Neural cell (in vitro differentiated cells): ENCODE data around the gene BTBD1. TPM values are rescaled to one million over a fixed set of nuclear protein-coding genes. Genes with fewer than 3 reads are reported as not detected.

Experiments used
- H2AFZ ChIP-seq: fragments of 200-600, 300-800 bp; sonication (generic), shearing (Covaris generic); 2 replicates; pipeline ENCODE4 v1.6.0; 2014; ENCODE audit warnings: low read depth, mild to moderate bottlenecking, antibody characterized with exemption, low read length, moderate library complexity
- H3F3A ChIP-seq: fragments of 200-600 bp; shearing (Covaris generic); 2 replicates; pipeline ENCODE4 v1.6.1; 2016; ENCODE audit warnings: mild to moderate bottlenecking, moderate library complexity, mixed read lengths, antibody characterized with exemption, low read length; ENCODE audit not compliant: insufficient read depth, poor library complexity, severe bottlenecking
- H3K27ac ChIP-seq: fragments of 200-600, 300-800 bp; sonication (generic), shearing (Covaris generic); 2 replicates; pipeline ENCODE4 v1.5.1; 2014; ENCODE audit warnings: mild to moderate bottlenecking, low read length, moderate library complexity
- H3K27me3 ChIP-seq: fragments of 300-800, 200-600 bp; sonication (generic), shearing (Covaris generic); 2 replicates; pipeline ENCODE4 v1.6.0; 2014; ENCODE audit warnings: mild to moderate bottlenecking, low read depth, low read length, moderate library complexity; ENCODE audit not compliant: insufficient read depth
- H3K36me3 ChIP-seq: fragments of 300-800, 200-600 bp; sonication (generic), shearing (Covaris generic); 2 replicates; pipeline ENCODE4 v1.5.1; 2014; ENCODE audit warnings: mild to moderate bottlenecking, antibody characterized with exemption, low read length, moderate library complexity; ENCODE audit not compliant: insufficient read depth
- H3K4me2 ChIP-seq: fragments of 300-800, 200-600 bp; sonication (generic), shearing (Covaris generic); 2 replicates; pipeline ENCODE4 v1.6.0; 2014; ENCODE audit warnings: mild to moderate bottlenecking, low read length
- H3K4me3 ChIP-seq: fragments of 300-800, 200-600 bp; sonication (generic), shearing (Covaris generic); 2 replicates; pipeline ENCODE4 v1.5.1; 2014; ENCODE audit warnings: mild to moderate bottlenecking, low read length, moderate library complexity
- H3K79me2 ChIP-seq: fragments of 200-600 bp; shearing (Covaris generic); replicated peaks from 2 replicates; pipeline ENCODE4 v1.6.0; 2014; ENCODE audit warnings: mild to moderate bottlenecking, low read length, moderate library complexity; ENCODE audit not compliant: insufficient read depth
- H3K9ac ChIP-seq: fragments of 300-800, 200-600 bp; sonication (generic), shearing (Covaris generic); 2 replicates; pipeline ENCODE4 v1.6.1; 2016; ENCODE audit warnings: mild to moderate bottlenecking, low read length, mixed read lengths
- H3K9me2 ChIP-seq: fragments of 200-600 bp; shearing (Covaris generic); 2 replicates; pipeline ENCODE4 v1.6.1; 2016; ENCODE audit warnings: mild to moderate bottlenecking, low read length, mixed read lengths; ENCODE audit not compliant: insufficient read depth
- H3K9me3 ChIP-seq: fragments of 200-600, 300-800 bp; sonication (generic), shearing (Covaris generic); 2 replicates; pipeline ENCODE4 v1.6.1; 2016; ENCODE audit warnings: mild to moderate bottlenecking, mixed run types, low read length, moderate library complexity, mixed read lengths
- H4K20me1 ChIP-seq: fragments of 200-600 bp; shearing (Covaris generic); 2 replicates; pipeline ENCODE4 v1.6.1; 2016; ENCODE audit warnings: mild to moderate bottlenecking, mixed run types; ENCODE audit not compliant: insufficient read depth
- EP300 ChIP-seq: fragments of 450-650 bp; conservative IDR thresholded peaks from 2 replicates; pipeline ENCODE4 v1.6.1; 2014; ENCODE audit warnings: antibody characterized with exemption, mild to moderate bottlenecking, moderate library complexity; ENCODE audit not compliant: poor library complexity, severe bottlenecking
- EZH2 ChIP-seq: fragments of 200-600, 300-800 bp; shearing (Covaris generic), sonication (generic); IDR thresholded peaks from 2 replicates; pipeline ENCODE4 v1.6.1; 2014; ENCODE audit warnings: antibody characterized with exemption, low read length, borderline replicate concordance, mild to moderate bottlenecking; ENCODE audit not compliant: insufficient read depth, poor library complexity, severe bottlenecking
- MXI1 ChIP-seq: fragments of 450-650 bp; conservative IDR thresholded peaks from 2 replicates; pipeline ENCODE4 v1.6.1; 2014; ENCODE audit warnings: antibody characterized with exemption, mild to moderate bottlenecking; ENCODE audit not compliant: poor library complexity, severe bottlenecking
- POLR2AphosphoS5 ChIP-seq: IDR thresholded peaks from 2 replicates; pipeline ENCODE4 v1.6.1; 2012
- RAD21 ChIP-seq: fragments of 450-650 bp; conservative IDR thresholded peaks from 2 replicates; pipeline ENCODE4 v1.6.1; 2014; ENCODE audit warnings: antibody characterized with exemption, mild to moderate bottlenecking, moderate library complexity
- REST ChIP-seq: IDR thresholded peaks from 2 replicates; pipeline ENCODE4 v1.6.1; 2012; ENCODE audit warnings: borderline replicate concordance
- SMC3 ChIP-seq: fragments of 450-650 bp; conservative IDR thresholded peaks from 2 replicates; pipeline ENCODE4 v1.6.1; 2014; ENCODE audit warnings: antibody characterized with exemption, mild to moderate bottlenecking, moderate library complexity; ENCODE audit not compliant: poor library complexity
- TAF1 ChIP-seq: IDR thresholded peaks from 2 replicates; pipeline ENCODE4 v1.6.1; 2012; ENCODE audit warnings: low read depth
- polyA plus RNA-seq: library from polyadenylated mRNA; depleted of rRNA; stranded (reverse); fragments of >200 nt; gene quantifications from 2 replicates; pipeline ENCODE4 v1.2.3, GENCODE V29; 2014
- TF ChIP-seq, protein P1 (sequence below): fragments of 450-650 bp; IDR thresholded peaks from 2 replicates; pipeline ENCODE4 v1.5.1; 2014; ENCODE audit warnings: antibody characterized with exemption, mild to moderate bottlenecking, moderate library complexity; ENCODE audit not compliant: poor library complexity, severe bottlenecking

BTBD1 gene
- polyA plus RNA-seq, 1 donor from 2014 or later = 153 TPM

DNA sequence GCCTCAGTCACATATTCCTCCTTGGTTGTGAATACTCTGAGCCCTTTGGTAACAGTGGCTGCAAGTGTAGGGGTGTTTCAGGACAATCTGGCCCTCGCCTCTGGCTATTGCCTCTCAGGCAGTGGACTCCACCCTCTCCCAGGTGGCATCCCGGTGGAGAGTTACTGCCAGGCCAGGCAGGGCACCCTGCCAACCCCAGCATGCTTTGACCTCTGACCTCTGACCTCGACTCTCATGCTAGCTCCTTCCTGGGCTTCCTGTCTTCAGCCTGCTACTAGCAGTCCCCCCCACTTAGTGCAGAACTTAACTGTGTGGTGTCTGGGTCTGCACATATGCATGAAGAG lies 45.9 kb upstream of the BTBD1 start:
- no peaks in the 10 kb centered on the region for H4K20me1 ChIP-seq
- peaks cover 3% of the 10 kb centered on the region for H3K36me3 ChIP-seq
- H3K9ac ChIP-seq = no peak overlapping the region
- no peaks in the 10 kb centered on the region for H3K79me2 ChIP-seq
- no peak overlapping the region for H3K4me3 ChIP-seq
- TF ChIP-seq EP300 = no peak
- no peak for TF ChIP-seq POLR2AphosphoS5
- no peak for TF ChIP-seq MXI1
- TF ChIP-seq EZH2 = no peak
- no peak for TF ChIP-seq REST
- no peak for TF ChIP-seq SMC3
- no peak for TF ChIP-seq TAF1
- no peak for TF ChIP-seq RAD21
- TF ChIP-seq, protein P1, sequence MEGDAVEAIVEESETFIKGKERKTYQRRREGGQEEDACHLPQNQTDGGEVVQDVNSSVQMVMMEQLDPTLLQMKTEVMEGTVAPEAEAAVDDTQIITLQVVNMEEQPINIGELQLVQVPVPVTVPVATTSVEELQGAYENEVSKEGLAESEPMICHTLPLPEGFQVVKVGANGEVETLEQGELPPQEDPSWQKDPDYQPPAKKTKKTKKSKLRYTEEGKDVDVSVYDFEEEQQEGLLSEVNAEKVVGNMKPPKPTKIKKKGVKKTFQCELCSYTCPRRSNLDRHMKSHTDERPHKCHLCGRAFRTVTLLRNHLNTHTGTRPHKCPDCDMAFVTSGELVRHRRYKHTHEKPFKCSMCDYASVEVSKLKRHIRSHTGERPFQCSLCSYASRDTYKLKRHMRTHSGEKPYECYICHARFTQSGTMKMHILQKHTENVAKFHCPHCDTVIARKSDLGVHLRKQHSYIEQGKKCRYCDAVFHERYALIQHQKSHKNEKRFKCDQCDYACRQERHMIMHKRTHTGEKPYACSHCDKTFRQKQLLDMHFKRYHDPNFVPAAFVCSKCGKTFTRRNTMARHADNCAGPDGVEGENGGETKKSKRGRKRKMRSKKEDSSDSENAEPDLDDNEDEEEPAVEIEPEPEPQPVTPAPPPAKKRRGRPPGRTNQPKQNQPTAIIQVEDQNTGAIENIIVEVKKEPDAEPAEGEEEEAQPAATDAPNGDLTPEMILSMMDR = no peak
- no peak overlapping the region for H2AFZ ChIP-seq
- H3F3A ChIP-seq = no peaks in the 10 kb centered on the region
- no peaks in the 10 kb centered on the region for H3K9me3 ChIP-seq
- H3K27ac ChIP-seq = no peak overlapping the region
- H3K27me3 ChIP-seq = peaks cover 12% of the 10 kb centered on the region
- no peak overlapping the region for H3K4me2 ChIP-seq
- H3K9me2 ChIP-seq = no peaks in the 10 kb centered on the region

DNA sequence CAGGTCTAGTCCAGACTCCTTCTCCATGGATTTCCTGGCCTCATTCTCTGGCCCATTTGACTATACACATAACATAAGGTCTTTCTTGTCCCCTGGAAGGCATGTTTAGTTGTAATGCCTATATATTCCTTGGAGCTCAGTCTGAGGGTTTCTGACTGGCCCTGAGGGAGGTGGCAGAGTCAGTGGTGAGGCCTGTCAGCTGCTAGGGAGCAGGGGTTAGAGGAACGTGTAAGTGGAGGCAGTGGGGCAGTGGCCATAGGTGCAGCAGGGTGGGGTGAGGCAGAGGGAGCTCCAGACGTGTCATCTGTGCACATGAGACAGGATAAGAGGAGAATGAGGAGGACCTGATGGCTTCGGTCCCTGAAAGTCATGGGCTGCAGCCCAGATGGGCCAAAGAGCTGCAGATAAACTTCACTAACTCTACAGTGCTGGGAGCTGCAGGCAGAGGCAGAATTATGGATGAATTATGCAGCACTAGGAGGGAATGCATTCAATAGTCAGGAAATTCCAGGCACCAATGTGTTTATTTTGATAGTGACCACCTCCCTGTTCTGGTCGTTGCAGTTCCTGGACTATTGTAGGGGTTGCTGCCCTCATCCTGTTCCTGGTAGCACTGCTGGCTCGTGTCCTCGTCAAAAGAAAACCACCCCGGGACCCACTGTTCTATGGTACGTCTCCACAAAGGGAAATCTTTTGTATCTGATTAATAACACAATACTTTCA lies 45.3 kb upstream of the BTBD1 start:
- H3K36me3 ChIP-seq = peaks cover 5% of the 10 kb centered on the region
- no peak overlapping the region for H2AFZ ChIP-seq
- no peak overlapping the region for H3K27ac ChIP-seq
- H3K9me2 ChIP-seq = no peaks in the 10 kb centered on the region
- H3K9ac ChIP-seq = no peak overlapping the region
- H3K4me2 ChIP-seq = no peak overlapping the region
- no peaks in the 10 kb centered on the region for H4K20me1 ChIP-seq
- no peaks in the 10 kb centered on the region for H3K79me2 ChIP-seq
- TF ChIP-seq POLR2AphosphoS5 (peak; percentile 29), EP300 (no peak)
- H3K4me3 ChIP-seq = no peak overlapping the region
- no peaks in the 10 kb centered on the region for H3F3A ChIP-seq
- H3K9me3 ChIP-seq = no peaks in the 10 kb centered on the region
- peaks cover 17% of the 10 kb centered on the region for H3K27me3 ChIP-seq
